H1 (cell line): Measurements from ENCODE around the gene GNG13. TPM values are rescaled to one million over a fixed set of nuclear protein-coding genes. Genes with fewer than 3 reads are reported as not detected.

ENCODE experiments used
- CTCF ChIA-PET: fragments of 300-600 bp; sonication (Branson Sonifier 250); formaldehyde crosslinking; loops from one replicate; lab custom pipeline; 2021; ENCODE audit not compliant: partially characterized antibody; lab: Charles Lee
- POLR2A ChIA-PET: fragments of 300-600 bp; sonication (Branson Sonifier 250); formaldehyde crosslinking; loops from one replicate; lab custom pipeline; 2021; ENCODE audit warnings: inconsistent platforms; ENCODE audit not compliant: partially characterized antibody; lab: Charles Lee
- DNase-seq, 2 experiments: peaks; one replicate each; pipeline versions ENCODE4 v3.0.0 to v3.0.0-alpha.2; 2010 to 2022; ENCODE audit warnings: low spot score in 2 of 2, low read depth in 1 of 2, mixed read lengths in 1 of 2
- FAIRE-seq: peaks from 2 replicates; lab custom pipeline; 2011; peaks lifted over from hg19 to GRCh38; lab: Jason Lieb, UNC
- H2AFZ ChIP-seq: 2 replicates; pipeline ENCODE4 v1.8.1; 2012; ENCODE audit warnings: low read length, inconsistent platforms
- H2AK5ac ChIP-seq: 2 replicates; pipeline ENCODE4 v1.6.1; 2013; ENCODE audit warnings: low read depth, low read length
- H2BK120ac ChIP-seq: replicated peaks from 2 replicates; pipeline ENCODE3; 2013; ENCODE audit warnings: low read depth, low read length, inconsistent platforms
- H2BK12ac ChIP-seq: 2 replicates; pipeline ENCODE4 v1.6.1; 2013; ENCODE audit warnings: low read depth, low read length
- H2BK15ac ChIP-seq: 2 replicates; pipeline ENCODE4 v1.6.1; 2013; ENCODE audit warnings: low read length
- H2BK20ac ChIP-seq: 2 replicates; pipeline ENCODE4 v1.6.1; 2013; ENCODE audit warnings: low read length
- H2BK5ac ChIP-seq: 2 replicates; pipeline ENCODE4 v1.6.1; 2013; ENCODE audit warnings: low read depth, low read length
- H3K14ac ChIP-seq: 2 replicates; pipeline ENCODE4 v1.6.1; 2013; ENCODE audit warnings: inconsistent platforms; ENCODE audit not compliant: insufficient read length
- H3K18ac ChIP-seq: 2 replicates; pipeline ENCODE4 v1.6.1; 2013; ENCODE audit warnings: low read length; ENCODE audit errors: extremely low read depth
- H3K23ac ChIP-seq: 2 replicates; pipeline ENCODE4 v1.6.1; 2013; ENCODE audit warnings: inconsistent platforms; ENCODE audit not compliant: insufficient read length
- H3K23me2 ChIP-seq: 2 replicates; pipeline ENCODE4 v1.6.1; 2013; ENCODE audit warnings: low read depth, low read length
- H3K27ac ChIP-seq: 2 replicates; pipeline ENCODE4 v1.6.1; 2011; ENCODE audit warnings: low read depth, low read length, inconsistent platforms
- H3K27me3 ChIP-seq, 4 experiments: replicated peaks in 1 of 4; 1 replicate in 1 of 4; 2 replicates in 3 of 4; pipeline versions ENCODE4 v1.6.1 to v1.8.1; 2011 to 2013; ENCODE audit warnings: low read length in 3 of 4, mild to moderate bottlenecking in 3 of 4, inconsistent platforms in 2 of 4, mixed read lengths in 2 of 4, moderate library complexity in 1 of 4; ENCODE audit not compliant: control insufficient read depth in 3 of 4, insufficient read depth in 3 of 4; ENCODE audit errors: extremely low read depth in 1 of 4
- H3K36me3 ChIP-seq, 4 experiments: 2 replicates each; pipeline versions ENCODE4 v1.6.1 to v1.8.1; 2011 to 2013; ENCODE audit warnings: mild to moderate bottlenecking in 4 of 4, low read length in 3 of 4, moderate library complexity in 2 of 4, control low read depth in 1 of 4, inconsistent platforms in 1 of 4; ENCODE audit not compliant: insufficient read depth in 4 of 4, control insufficient read depth in 2 of 4
- H3K4ac ChIP-seq: replicated peaks from 2 replicates; pipeline ENCODE3; 2013; ENCODE audit warnings: low read length, low read depth, mixed read lengths, inconsistent platforms; ENCODE audit not compliant: insufficient read length
- H3K4me1 ChIP-seq, 4 experiments: replicated peaks in 1 of 4; 1 replicate in 1 of 4; 2 replicates in 3 of 4; pipeline versions ENCODE4 v1.6.1 to v1.8.1; 2011 to 2013; ENCODE audit warnings: low read length in 3 of 4, inconsistent platforms in 2 of 4, mixed read lengths in 1 of 4; ENCODE audit not compliant: insufficient read depth in 4 of 4, control insufficient read depth in 3 of 4
- H3K4me2 ChIP-seq, 2 experiments: 2 replicates each; pipeline versions ENCODE4 v1.6.1 to v1.8.1; 2011 to 2013; ENCODE audit warnings: low read depth in 2 of 2, low read length in 2 of 2, control low read depth in 1 of 2, inconsistent platforms in 1 of 2, mild to moderate bottlenecking in 1 of 2; ENCODE audit not compliant: insufficient read depth in 1 of 2
- H3K4me3 ChIP-seq, 4 experiments: fragments of 200-600, 300-600 bp in 1 of 4; sonication (generic), shearing (Covaris generic), sonication (Bioruptor Twin) in 1 of 4; 2 replicates each; pipeline versions ENCODE4 v1.5.1 to v1.8.1; 2011 to 2016; ENCODE audit warnings: low read length in 4 of 4, low read depth in 3 of 4, control low read depth in 2 of 4, inconsistent platforms in 2 of 4, mild to moderate bottlenecking in 2 of 4, mixed read lengths in 1 of 4, moderate library complexity in 1 of 4; ENCODE audit not compliant: insufficient read depth in 2 of 4; ENCODE audit errors: extremely low read depth in 1 of 4
- H3K56ac ChIP-seq: replicated peaks from 2 replicates; pipeline ENCODE3; 2013; ENCODE audit warnings: low read depth, mild to moderate bottlenecking, mixed read lengths, low read length, inconsistent platforms; ENCODE audit not compliant: insufficient read length
- H3K79me1 ChIP-seq: 2 replicates; pipeline ENCODE4 v1.6.1; 2013; ENCODE audit warnings: low read depth, low read length, control low read depth
- H3K79me2 ChIP-seq, 2 experiments: 2 replicates each; pipeline versions ENCODE4 v1.6.1 to v1.8.1; 2012 to 2013; ENCODE audit warnings: low read length in 2 of 2, mild to moderate bottlenecking in 2 of 2, inconsistent platforms in 1 of 2; ENCODE audit not compliant: insufficient read depth in 2 of 2, control insufficient read depth in 1 of 2
- H3K9ac ChIP-seq, 4 experiments: replicated peaks in 1 of 4; 1 replicate in 1 of 4; 2 replicates in 3 of 4; pipeline versions ENCODE4 v1.6.1 to v1.8.1; 2011 to 2013; ENCODE audit warnings: low read depth in 3 of 4, low read length in 3 of 4, control low read depth in 2 of 4, mild to moderate bottlenecking in 2 of 4, moderate library complexity in 2 of 4, inconsistent platforms in 1 of 4; ENCODE audit errors: extremely low read depth in 1 of 4
- H3K9me3 ChIP-seq, 2 experiments: 2 replicates each; pipeline versions ENCODE4 v1.6.1 to v1.8.1; 2012 to 2013; ENCODE audit warnings: mild to moderate bottlenecking in 2 of 2, moderate library complexity in 2 of 2, control low read depth in 1 of 2, inconsistent platforms in 1 of 2, low read depth in 1 of 2, low read length in 1 of 2, mixed read lengths in 1 of 2; ENCODE audit not compliant: insufficient read depth in 2 of 2
- H4K20me1 ChIP-seq, 2 experiments: replicated peaks in 1 of 2; 2 replicates each; pipeline versions ENCODE3 to v1.8.1; 2011 to 2013; ENCODE audit warnings: inconsistent platforms in 2 of 2, low read length in 2 of 2, mild to moderate bottlenecking in 1 of 2; ENCODE audit not compliant: insufficient read depth in 2 of 2, control insufficient read depth in 1 of 2
- H4K5ac ChIP-seq: 2 replicates; pipeline ENCODE4 v1.6.1; 2013; ENCODE audit warnings: low read length, low read depth, mixed read lengths, inconsistent platforms; ENCODE audit not compliant: insufficient read length
- H4K8ac ChIP-seq: 2 replicates; pipeline ENCODE4 v1.8.0; 2013; ENCODE audit warnings: mild to moderate bottlenecking, moderate library complexity, low read length, inconsistent platforms; ENCODE audit not compliant: insufficient read depth; ENCODE audit errors: extremely low read depth
- H4K91ac ChIP-seq: replicated peaks from 2 replicates; pipeline ENCODE3; 2013; ENCODE audit warnings: low read length, mixed read lengths, inconsistent platforms; ENCODE audit not compliant: insufficient read length
- BRCA1 ChIP-seq: IDR thresholded peaks from 2 replicates; pipeline ENCODE4 v1.6.1; 2012; ENCODE audit warnings: low read depth, low read length, improper control_type of control experiment
- CBX5 ChIP-seq: fragments of 300-800, 300-1000 bp; sonication (generic); IDR thresholded peaks from 2 replicates; pipeline ENCODE4 v1.7.1; 2016; ENCODE audit warnings: antibody characterized with exemption, low read length, low read depth
- WGBS, 2 experiments: shearing (Covaris generic) in 1 of 2; methylation state at CpG; one replicate each; pipeline versions ENCODE4 v1.1.6 to v1.1.7; 2013 to 2015; ENCODE audit warnings: low lambda C conversion rate in 2 of 2, mixed read lengths in 2 of 2, inconsistent platforms in 1 of 2, low coverage in 1 of 2, missing lambda C conversion rate in 1 of 2; ENCODE audit not compliant: insufficient replicate concordance in 2 of 2, insufficient coverage in 1 of 2, insufficient read length in 1 of 2; ENCODE audit errors: extremely low coverage in 1 of 2, missing lambda C conversion rate in 1 of 2; 5-methylcytosine and 5-hydroxymethylcytosine counted together
- polyA plus RNA-seq, 7 experiments: library from polyadenylated mRNA; depleted of rRNA in 3 of 7; stranded (reverse) in 5 of 7; unstranded in 2 of 7; fragments of >200 nt in 5 of 7; fragments of 200-250 nt in 2 of 7; gene quantifications; 1 replicate in 5 of 7; 2 replicates in 1 of 7; 4 replicates in 1 of 7; pipeline versions ENCODE4 v1.2.1 to v1.2.3, GENCODE V29; 2011 to 2013; ENCODE audit warnings: missing spikeins in 2 of 7, mixed read lengths in 2 of 7
- total RNA-seq: library from RNA; stranded (reverse); fragmentation: NEBNext Ultra II Directional; extraction: Animal tissue kit (Norgen Biotek cat#: 25700); gene quantifications from 2 replicates; pipeline ENCODE4 v1.2.1, GENCODE V29; 2021

Gene GNG13
- total and polyA plus RNA-seq, 2 of the 8 experiments (the other 6 are each of a cell fraction or from before 2014, with no cell fraction given) = not detected

DNA sequence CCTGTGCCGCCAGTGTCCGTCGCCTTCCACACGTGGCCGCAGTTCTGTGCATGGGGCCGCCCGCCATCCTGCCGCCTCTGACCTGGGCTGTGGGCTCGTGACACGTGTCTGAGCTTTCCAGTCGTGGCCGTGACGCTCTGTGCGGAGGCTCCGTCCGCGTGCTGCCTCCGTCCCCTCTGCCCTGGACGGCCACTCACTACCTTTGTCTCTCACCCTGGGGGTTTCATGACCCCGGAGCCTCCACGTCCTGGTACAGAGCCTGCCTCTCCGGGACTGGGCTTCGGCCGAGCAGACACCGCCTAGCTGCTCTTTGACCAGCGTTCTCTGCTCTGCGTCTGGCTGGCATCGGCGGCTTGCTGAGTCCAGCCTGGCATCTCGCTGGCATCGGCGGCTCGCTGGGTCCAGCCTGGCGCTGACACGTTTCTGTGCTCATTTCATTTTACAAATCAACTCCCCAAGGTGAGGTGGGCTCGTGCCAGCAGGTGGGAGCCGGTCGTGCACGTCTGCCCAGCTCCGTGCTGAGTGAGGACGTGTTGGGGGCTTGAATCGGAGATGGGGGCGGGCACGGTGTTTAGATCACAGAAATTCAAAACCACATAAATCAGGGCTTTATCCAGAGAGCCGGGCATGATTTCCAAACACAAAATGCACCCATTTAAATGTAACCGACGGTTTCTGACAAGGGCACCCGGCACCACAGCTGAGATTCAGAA is 44.3 kb upstream of the GNG13 start:
- no peak for FAIRE-seq
- 91% methylated on average over 48 of the region's 48 CpGs; no CpG with 5 or more reads in 1 of the 2 experiments for WGBS, 2 experiments
- Histone ChIP-seq H3K14ac (no peak overlapping the region), H3K23me2 (no peaks in the 10 kb centered on the region), H3K9ac (no peak overlapping the region), H4K20me1 (no peaks in the 10 kb centered on the region), H3K56ac (no peak overlapping the region), H2BK15ac (no peak overlapping the region), H3K18ac (no peak overlapping the region), H3K27me3 (no peaks in the 10 kb centered on the region), H4K91ac (no peak overlapping the region), H2BK20ac (no peak overlapping the region), H2AFZ (no peak overlapping the region), H3K23ac (no peak overlapping the region), H2BK5ac (no peak overlapping the region), H3K4me2 (no peak overlapping the region), H3K4me1 (no peaks in the 10 kb centered on the region; a peak in 1 of 7 replicates), H4K5ac (no peak overlapping the region), H3K79me2 (no peaks in the 10 kb centered on the region), H3K4me3 (no peak overlapping the region), H2BK12ac (no peak overlapping the region), H3K79me1 (no peaks in the 10 kb centered on the region), H2AK5ac (no peak overlapping the region), H3K36me3 (no peaks in the 10 kb centered on the region), H4K8ac (no peak overlapping the region; the same call in 1 of the 2 replicates), H3K27ac (no peak overlapping the region), H3K4ac (no peak overlapping the region), H3K9me3 (peaks cover 20 to 68% of the 10 kb centered on the region in 2 experiments; a peak in 3 of 4 replicates), H2BK120ac (no peak overlapping the region)
- ChIA-PET CTCF (interaction anchor here (0.5 to 1.3 kb wide), 3 partner anchors 32 to 196 kb away, joined by 3 read pairs; no protein-coding TSS in a partner anchor), POLR2A (no interaction called here)
- TF ChIP-seq BRCA1 (no peak), CBX5 (no peak)
- no peak for DNase-seq
